ENCODE measurements around the gene CRYL1. TPM values are rescaled to one million over a fixed set of nuclear protein-coding genes. Genes with fewer than 3 reads are reported as not detected.

The CRYL1 gene
- polyA plus RNA-seq, 3 donors, result 35.0 to 70.2 (median 51.4) TPM

GRCh38 chr13:20546556-20546955, 20.9 kb upstream of the CRYL1 start:
- intact Hi-C loops (cut with micrococcal nuclease), result no loop called here

GRCh38 chr13:20544201-20544923, 18.7 kb upstream of the CRYL1 start:
- Histone ChIP-seq H3K27ac (ENCODE audit: low read depth in 1 of 2, low read length in 2 of 2) (peak overlapping the region in 1 of 2 donors; percentile 34), H4K20me1 (ENCODE audit: insufficient read depth, low read length) (no peaks in the 10 kb centered on the region), H3K79me2 (ENCODE audit: insufficient read depth, low read length) (no peaks in the 10 kb centered on the region), H3K9me3 (replicated peaks in 1 of 2; ENCODE audit: control insufficient read depth in 1 of 2, insufficient read depth in 1 of 2, low read length in 2 of 2) (peaks cover 0 to 4% of the 10 kb centered on the region in 2 donors), H3K4me3 (replicated peaks in 1 of 3; ENCODE audit: low read depth in 2 of 3, low read length in 3 of 3) (no peak overlapping the region), H3K36me3 (replicated peaks in 1 of 2; ENCODE audit: control insufficient read depth in 1 of 2, insufficient read depth in 2 of 2, low read length in 2 of 2) (no peaks in the 10 kb centered on the region), H2AFZ (ENCODE audit: insufficient read depth, low read depth, low read length, poor library complexity, severe bottlenecking) (peak overlapping the region; percentile 68), H3K9ac (ENCODE audit: insufficient read depth, low read length, poor library complexity, severe bottlenecking) (no peak overlapping the region), H3K4me2 (replicated peaks; ENCODE audit: extremely low read depth, low read length, poor library complexity, severe bottlenecking) (peak overlapping the region; percentile 4), H3K27me3 (ENCODE audit: control insufficient read depth in 2 of 2, insufficient read depth in 2 of 2, low read length in 2 of 2) (no peaks in the 10 kb centered on the region), H3K4me1 (ENCODE audit: control insufficient read depth in 1 of 2, insufficient read depth in 2 of 2, low read length in 2 of 2) (peaks cover 32 to 35% of the 10 kb centered on the region in 2 donors)
- WGBS (ENCODE audit: insufficient coverage), result 29% methylated on average over 5 of the region's 7 CpGs
- Mint-ChIP-seq H3K9me3 (peaks cover 0 to 4% (median 0%) of the 10 kb centered on the region in 7 donors), H3K27me3 (ENCODE audit: low read depth in 3 of 3) (peaks cover 0 to 5% (median 0%) of the 10 kb centered on the region in 3 donors), H3K27ac (peak overlapping the region in 6 of 7 donors; percentile 16 to 82 (median 66)), H3K4me3 (peak overlapping the region; percentile 27 to 67), H3K4me1 (peaks cover 40% of the 10 kb centered on the region), H3K36me3 (no peaks in the 10 kb centered on the region)
- no peak for TF ChIP-seq CTCF (IDR thresholded peaks at IDR 0.05)
- peak; percentile 26 to 55 (median 48) for DNase-seq
- intact Hi-C loops (cut with micrococcal nuclease), result no loop called here

More at GRCh38 chr13:20546556-20546955, 20.9 kb upstream of the CRYL1 start:
- H3K27ac ChIP-seq (ENCODE audit: low read depth in 1 of 2, low read length in 2 of 2), result peak overlapping the region in 1 of 2 donors; percentile 68
- no peaks in the 10 kb centered on the region for H3K36me3 ChIP-seq (replicated peaks in 1 of 2; ENCODE audit: control insufficient read depth in 1 of 2, insufficient read depth in 2 of 2, low read length in 2 of 2)
- no peaks in the 10 kb centered on the region for H3K27me3 ChIP-seq (ENCODE audit: control insufficient read depth in 2 of 2, insufficient read depth in 2 of 2, low read length in 2 of 2)
- Mint-ChIP-seq H3K27ac (peak overlapping the region; percentile 0 to 92 (median 65)), H3K4me3 (peak overlapping the region in 1 of 2 donors; percentile 80), H3K4me1 (peaks cover 43% of the 10 kb centered on the region), H3K9me3 (no peaks in the 10 kb centered on the region), H3K27me3 (ENCODE audit: low read depth in 3 of 3) (peaks cover under 1 to 5% (median 2%) of the 10 kb centered on the region in 3 donors), H3K36me3 (no peaks in the 10 kb centered on the region)
- WGBS (ENCODE audit: insufficient coverage), result 0% methylated on average over 1 of the region's 1 CpG
- H3K4me2 ChIP-seq (replicated peaks; ENCODE audit: extremely low read depth, low read length, poor library complexity, severe bottlenecking), result peak overlapping the region; percentile 61
- H3K4me3 ChIP-seq (replicated peaks in 1 of 3; ENCODE audit: low read depth in 2 of 3, low read length in 3 of 3), result peak overlapping the region in 1 of 3 experiments; percentile 36
- H3K4me1 ChIP-seq (ENCODE audit: control insufficient read depth in 1 of 2, insufficient read depth in 2 of 2, low read length in 2 of 2), result peaks cover 32 to 35% of the 10 kb centered on the region in 2 donors
- H3K9ac ChIP-seq (ENCODE audit: insufficient read depth, low read length, poor library complexity, severe bottlenecking), result no peak overlapping the region
- no peaks in the 10 kb centered on the region for H3K79me2 ChIP-seq (ENCODE audit: insufficient read depth, low read length)
- no peaks in the 10 kb centered on the region for H4K20me1 ChIP-seq (ENCODE audit: insufficient read depth, low read length)
- peak overlapping the region; percentile 54 for H2AFZ ChIP-seq (ENCODE audit: insufficient read depth, low read depth, low read length, poor library complexity, severe bottlenecking)
- TF ChIP-seq CTCF (IDR thresholded peaks at IDR 0.05), result no peak
- H3K9me3 ChIP-seq (replicated peaks in 1 of 2; ENCODE audit: control insufficient read depth in 1 of 2, insufficient read depth in 1 of 2, low read length in 2 of 2), result no peaks in the 10 kb centered on the region
- peak; percentile 39 to 68 (median 43) for DNase-seq
